Glutamatergic neuron (in vitro differentiated cells): ENCODE data around the gene ATG101. TPM values are rescaled to one million over a fixed set of nuclear protein-coding genes. Genes with fewer than 3 reads are reported as not detected.
"Not testable (repeated sequence)": the region's sequence is repeated elsewhere in the genome, so short reads cannot be mapped to it uniquely, and the experiment has no call there.

Experiments used
- DNase-seq: peaks from one replicate; pipeline ENCODE4 v3.0.0; 2022
- H3K27ac Mint-ChIP-seq: one replicate; pipeline ENCODE4 v1.8.0; 2020; ENCODE audit warnings: mild to moderate bottlenecking, mixed read lengths, inconsistent platforms; ENCODE audit not compliant: unreplicated experiment
- H3K27me3 Mint-ChIP-seq: one replicate; pipeline ENCODE4 v1.8.0; 2020; ENCODE audit warnings: mild to moderate bottlenecking, moderate library complexity, mixed read lengths, inconsistent platforms; ENCODE audit not compliant: unreplicated experiment
- H3K36me3 Mint-ChIP-seq: one replicate; pipeline ENCODE4 v1.8.0; 2020; ENCODE audit warnings: mild to moderate bottlenecking, mixed read lengths, inconsistent platforms; ENCODE audit not compliant: unreplicated experiment
- H3K4me1 Mint-ChIP-seq: one replicate; pipeline ENCODE4 v1.8.0; 2020; ENCODE audit warnings: mild to moderate bottlenecking, low read depth, mixed read lengths, inconsistent platforms; ENCODE audit not compliant: unreplicated experiment
- H3K4me3 Mint-ChIP-seq: one replicate; pipeline ENCODE4 v1.8.0; 2020; ENCODE audit warnings: mild to moderate bottlenecking, mixed read lengths, inconsistent platforms; ENCODE audit not compliant: unreplicated experiment
- H3K9me3 Mint-ChIP-seq: one replicate; pipeline ENCODE4 v1.8.0; 2020; ENCODE audit warnings: mild to moderate bottlenecking, moderate library complexity, mixed read lengths, inconsistent platforms; ENCODE audit not compliant: unreplicated experiment
- total RNA-seq: library from RNA; stranded (reverse); fragmentation: NEBNext Ultra II Directional; extraction: Animal tissue kit (Norgen Biotek cat#: 25700); gene quantifications from one replicate; pipeline ENCODE4 v1.2.1, GENCODE V29; 2021; ENCODE audit not compliant: unreplicated experiment
- TF ChIP-seq, protein P1 (sequence below): fragments of 200-600 bp; sonication (generic); IDR thresholded peaks from one replicate; pipeline ENCODE4 v1.5.0; 2021; ENCODE audit not compliant: partially characterized antibody, unreplicated experiment

ATG101 gene
- total RNA-seq, 1 donor from 2014 or later = 26.2 TPM

DNA sequence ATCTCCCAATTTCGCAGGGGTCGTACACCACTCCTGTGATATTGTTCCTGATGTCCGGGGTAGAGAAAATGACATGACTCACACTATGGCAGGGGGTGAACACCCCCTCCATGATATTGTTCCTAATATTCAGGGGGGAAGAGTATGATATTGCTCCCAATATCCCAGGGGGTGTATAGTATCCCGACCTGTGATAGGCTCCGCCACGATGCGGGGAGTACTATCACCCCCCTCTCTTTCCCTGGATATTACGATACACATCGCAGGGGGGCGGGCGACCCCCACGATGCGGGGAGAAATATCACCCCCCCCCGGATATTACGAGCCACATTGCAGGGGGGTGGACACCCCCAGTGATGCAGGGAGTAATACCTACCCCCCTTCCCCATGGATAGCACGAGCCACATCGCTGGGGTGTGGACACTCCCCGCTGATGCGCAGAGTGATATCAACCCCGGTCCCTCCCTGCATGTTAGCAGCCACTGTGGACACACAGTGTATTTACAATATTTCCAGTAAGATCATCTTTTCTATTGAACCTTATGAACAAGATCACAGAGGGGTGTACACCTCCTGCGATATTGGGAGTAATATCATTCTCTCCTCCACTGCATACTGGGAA is 27.4 kb downstream of the ATG101 start:
- TF ChIP-seq, protein P1, sequence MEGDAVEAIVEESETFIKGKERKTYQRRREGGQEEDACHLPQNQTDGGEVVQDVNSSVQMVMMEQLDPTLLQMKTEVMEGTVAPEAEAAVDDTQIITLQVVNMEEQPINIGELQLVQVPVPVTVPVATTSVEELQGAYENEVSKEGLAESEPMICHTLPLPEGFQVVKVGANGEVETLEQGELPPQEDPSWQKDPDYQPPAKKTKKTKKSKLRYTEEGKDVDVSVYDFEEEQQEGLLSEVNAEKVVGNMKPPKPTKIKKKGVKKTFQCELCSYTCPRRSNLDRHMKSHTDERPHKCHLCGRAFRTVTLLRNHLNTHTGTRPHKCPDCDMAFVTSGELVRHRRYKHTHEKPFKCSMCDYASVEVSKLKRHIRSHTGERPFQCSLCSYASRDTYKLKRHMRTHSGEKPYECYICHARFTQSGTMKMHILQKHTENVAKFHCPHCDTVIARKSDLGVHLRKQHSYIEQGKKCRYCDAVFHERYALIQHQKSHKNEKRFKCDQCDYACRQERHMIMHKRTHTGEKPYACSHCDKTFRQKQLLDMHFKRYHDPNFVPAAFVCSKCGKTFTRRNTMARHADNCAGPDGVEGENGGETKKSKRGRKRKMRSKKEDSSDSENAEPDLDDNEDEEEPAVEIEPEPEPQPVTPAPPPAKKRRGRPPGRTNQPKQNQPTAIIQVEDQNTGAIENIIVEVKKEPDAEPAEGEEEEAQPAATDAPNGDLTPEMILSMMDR = no peak
- Mint-ChIP-seq H3K27me3 (peaks cover 6% of the 10 kb centered on the region), H3K4me1 (no peaks in the 10 kb centered on the region), H3K36me3 (peaks cover 4% of the 10 kb centered on the region), H3K27ac (no peak overlapping the region), H3K9me3 (no peaks in the 10 kb centered on the region), H3K4me3 (no peak overlapping the region)
- DNase-seq = no peak

DNA sequence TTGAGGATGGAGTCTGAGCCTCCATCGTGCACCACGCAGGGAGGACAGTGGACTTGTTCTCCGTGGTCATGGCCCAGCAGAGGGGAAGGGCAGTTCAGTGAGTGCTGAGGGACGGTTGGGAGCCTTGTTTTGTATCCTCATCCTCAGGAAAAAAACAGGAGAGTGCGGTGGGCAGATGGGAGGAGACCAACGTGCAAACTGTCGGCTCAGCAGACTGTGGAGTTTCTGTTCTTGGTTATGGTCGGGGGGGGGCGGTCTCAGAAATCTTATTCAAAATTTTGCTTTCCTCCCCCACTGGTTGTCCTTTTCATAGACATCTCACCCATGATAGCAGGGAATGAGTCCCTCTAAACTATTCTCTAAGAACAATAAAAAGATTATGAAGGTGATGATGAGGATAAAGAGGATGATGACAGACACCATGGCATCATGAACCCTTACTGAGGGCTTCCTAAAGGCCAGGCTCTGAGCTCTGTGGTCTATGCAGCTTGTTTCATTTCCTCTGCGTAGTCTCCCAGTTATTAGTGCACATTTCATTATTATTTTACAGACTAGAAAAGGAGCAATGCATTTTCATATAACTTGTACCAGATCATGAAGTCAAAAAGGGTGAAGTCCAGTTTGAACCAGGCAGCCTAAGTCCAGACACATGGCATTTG is 34.8 kb downstream of the ATG101 start:
- H3K9me3 Mint-ChIP-seq, H3K4me1 Mint-ChIP-seq, H3K27ac Mint-ChIP-seq, H3K27me3 Mint-ChIP-seq, DNase-seq, H3K4me3 Mint-ChIP-seq, H3K36me3 Mint-ChIP-seq: not testable (repeated sequence)

DNA sequence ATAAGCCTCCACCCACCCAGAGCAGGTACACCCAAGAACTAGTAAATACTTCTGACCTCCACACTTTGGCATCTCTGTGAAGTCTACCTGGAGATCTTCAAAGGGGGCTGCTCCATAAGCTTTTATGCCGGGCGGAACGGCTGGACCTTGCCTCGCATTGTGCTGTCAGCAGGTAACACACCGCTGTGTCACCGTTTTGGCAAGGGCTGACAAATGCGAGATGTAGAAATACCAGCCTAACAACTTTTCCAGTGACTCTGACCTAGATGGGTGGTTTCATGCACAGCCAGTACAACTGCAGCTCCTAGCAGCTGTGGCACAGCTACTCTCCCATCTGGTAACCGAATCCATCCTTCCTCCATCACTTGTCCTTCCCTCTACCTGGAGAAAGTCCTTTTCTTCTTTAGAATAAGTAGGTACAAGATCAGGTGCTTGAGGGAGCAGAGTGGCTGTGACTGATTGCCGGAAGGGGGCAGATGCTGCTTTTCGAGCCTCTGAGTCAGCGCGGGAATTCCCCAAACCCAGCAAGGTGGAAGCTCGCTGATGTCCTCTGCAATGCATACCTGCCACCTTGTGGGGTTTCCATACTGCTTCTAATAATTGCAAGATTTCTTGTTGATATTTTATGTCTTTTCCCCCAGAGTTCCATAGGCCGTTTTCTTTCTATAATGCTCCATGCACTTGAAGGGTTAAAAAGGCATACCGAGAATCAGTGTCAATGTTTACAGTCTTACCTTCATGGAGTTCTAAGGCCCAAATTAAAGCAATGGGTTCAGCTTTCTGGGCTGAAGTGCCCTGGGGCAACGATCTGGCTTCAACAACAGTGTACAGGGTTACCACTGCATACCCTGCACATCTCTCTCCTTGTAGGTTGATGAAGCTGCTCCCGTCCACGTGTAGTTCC is 46.7 kb downstream of the ATG101 start:
- DNase-seq, H3K27me3 Mint-ChIP-seq, H3K4me3 Mint-ChIP-seq, H3K4me1 Mint-ChIP-seq, H3K9me3 Mint-ChIP-seq, H3K27ac Mint-ChIP-seq, H3K36me3 Mint-ChIP-seq: not testable (repeated sequence)

DNA sequence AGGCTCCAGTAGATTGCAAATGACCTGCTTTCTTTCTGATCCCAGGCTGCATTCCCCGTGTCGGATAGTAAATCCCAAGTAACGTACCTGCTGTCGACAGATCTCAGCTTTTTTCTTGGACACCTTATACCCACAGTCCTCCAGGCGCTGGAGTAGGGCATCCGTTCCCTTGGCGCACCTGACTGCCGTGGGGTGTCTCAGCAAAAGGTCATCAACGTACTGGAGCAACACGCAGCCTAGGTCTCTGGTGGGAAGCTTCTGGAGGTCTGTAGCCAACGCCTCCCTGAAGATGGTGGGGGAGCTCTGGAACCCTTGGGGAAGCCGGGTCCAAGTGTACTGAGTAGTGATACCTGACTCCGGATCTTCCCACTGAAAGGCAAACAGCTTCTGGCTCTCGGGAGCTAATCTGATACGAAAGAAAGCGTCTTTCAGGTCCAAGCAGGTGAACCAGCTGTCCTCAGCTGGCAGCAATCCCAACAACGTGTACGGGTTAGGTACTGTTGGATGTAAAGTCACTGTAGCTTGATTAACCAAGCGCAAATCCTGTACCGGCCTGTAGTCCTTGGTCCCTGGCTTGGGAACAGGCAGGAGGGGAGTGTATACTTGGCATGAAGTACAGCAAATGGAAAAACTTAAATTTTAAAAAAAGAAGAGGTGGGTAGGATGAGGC is 48.2 kb downstream of the ATG101 start:
- H3K4me1 Mint-ChIP-seq = peaks cover 11% of the 10 kb centered on the region
- H3K9me3 Mint-ChIP-seq = not testable (repeated sequence)

GRCh38 chr12:52119398-52120254 is 49.8 kb downstream of the ATG101 start:
- TF ChIP-seq, protein P1 = peak; percentile 68
- Mint-ChIP-seq H3K4me3 (no peak overlapping the region), H3K36me3 (no peaks in the 10 kb centered on the region), H3K27ac (no peak overlapping the region), H3K9me3 (peaks cover 9% of the 10 kb centered on the region), H3K4me1 (peaks cover 16% of the 10 kb centered on the region), H3K27me3 (peaks cover 14% of the 10 kb centered on the region)
- peak; percentile 55 for DNase-seq

More for the DNA sequence above, 48.2 kb downstream of the ATG101 start:
- H3K27ac Mint-ChIP-seq, H3K27me3 Mint-ChIP-seq, H3K4me3 Mint-ChIP-seq, H3K36me3 Mint-ChIP-seq, DNase-seq: not testable (repeated sequence)
